ENCODE results near the gene TECPR2. TPM values are rescaled to one million over a fixed set of nuclear protein-coding genes. Genes with fewer than 3 reads are reported as not detected.

The TECPR2 gene
- total and polyA plus RNA-seq, 2 of the 13 experiments (the other 11 are each of a cell fraction or from before 2014, with no cell fraction given): 3.5 to 5.7 TPM

DNA sequence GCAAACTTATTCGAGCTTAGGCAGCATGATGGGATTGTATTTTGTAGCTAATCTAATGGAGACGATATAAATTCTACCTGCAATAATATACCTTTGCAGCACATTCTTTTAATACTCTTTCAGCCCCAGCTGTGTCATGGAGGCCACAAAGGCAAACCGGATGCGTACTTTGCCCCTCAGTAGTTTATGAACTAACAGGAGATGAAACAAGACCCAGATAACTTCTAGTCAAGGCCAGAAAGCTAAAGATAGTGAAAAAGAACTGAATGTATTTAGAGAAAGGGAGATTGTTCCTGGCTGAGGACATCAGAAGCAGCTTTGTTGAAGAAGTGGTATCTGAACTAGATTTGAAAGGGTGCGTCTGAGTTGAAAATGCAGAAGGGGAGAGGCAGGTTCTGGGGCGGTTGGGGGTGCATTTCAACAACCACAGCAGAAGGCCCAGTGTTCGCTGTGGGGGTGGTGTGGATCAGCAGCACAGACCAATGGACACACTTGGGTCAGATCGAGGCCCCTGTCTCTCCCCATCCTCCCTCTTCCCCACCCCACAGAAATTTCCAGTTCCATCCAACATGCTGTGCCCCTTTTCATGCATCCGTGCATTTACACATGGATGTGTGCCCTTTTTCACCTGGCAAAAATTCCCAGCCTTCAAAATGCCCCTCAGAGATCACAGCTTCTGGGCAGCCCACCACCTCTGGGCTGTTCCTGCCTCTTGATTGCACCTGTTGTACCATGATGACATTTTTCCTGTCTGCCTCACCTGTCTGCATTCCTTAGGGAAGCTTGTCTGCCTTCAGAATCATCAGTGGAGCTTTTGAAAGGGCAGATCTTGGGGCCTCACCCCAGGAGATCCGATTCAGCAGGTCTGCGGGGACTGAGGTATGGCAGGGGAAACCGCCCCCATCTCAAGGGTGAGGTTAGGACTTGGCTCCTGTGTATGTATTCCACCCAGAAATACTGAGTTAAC, 41.0 kb upstream of the TECPR2 start (continued):
- no peak for TF ChIP-seq ZNF468 (CRISPR knock-in tag; IDR thresholded peaks at IDR 0.05)
- TF ChIP-seq NFE2L1 (CRISPR knock-in tag; IDR thresholded peaks at IDR 0.05; ENCODE audit: borderline replicate concordance): no peak
- TF ChIP-seq ATF2 (CRISPR knock-in tag; IDR thresholded peaks at IDR 0.05): no peak
- no peak for TF ChIP-seq ZNF556 (CRISPR knock-in tag; IDR thresholded peaks at IDR 0.05; ENCODE audit: borderline replicate concordance)
- TF ChIP-seq ZFP1 (CRISPR knock-in tag; IDR thresholded peaks at IDR 0.05): 0 out of 2 replicates have a peak, but pooled peaks have one; percentile 34
- no peak for TF ChIP-seq ZBTB1 (CRISPR knock-in tag; IDR thresholded peaks at IDR 0.05; ENCODE audit: borderline replicate concordance)
- peak; percentile 13; the same call in 1 of the 2 replicates for TF ChIP-seq IKZF5 (CRISPR knock-in tag; IDR thresholded peaks at IDR 0.05)
- no peak for TF ChIP-seq JDP2 (CRISPR knock-in tag; IDR thresholded peaks at IDR 0.05; ENCODE audit: borderline replicate concordance)
- peak; percentile 82 for TF ChIP-seq PHF21A (CRISPR knock-in tag; IDR thresholded peaks at IDR 0.05)
- TF ChIP-seq SIX4 (CRISPR knock-in tag; IDR thresholded peaks at IDR 0.05): peak; percentile 84
- TF ChIP-seq HINFP (CRISPR knock-in tag; IDR thresholded peaks at IDR 0.05; ENCODE audit: low read depth): 0 out of 2 replicates have a peak, but pooled peaks have one; percentile 15
- TF ChIP-seq TFDP1 (CRISPR knock-in tag; IDR thresholded peaks at IDR 0.05; ENCODE audit: borderline replicate concordance): no peak; the same call in 1 of the 2 replicates
- TF ChIP-seq U2AF1 (optimal IDR thresholded peaks at IDR 0.05; ENCODE audit: low read depth, low read length): no peak
- peak; percentile 57; the same call in 1 of the 2 replicates for TF ChIP-seq AHDC1 (CRISPR knock-in tag; IDR thresholded peaks at IDR 0.05; ENCODE audit: borderline replicate concordance)
- TF ChIP-seq, protein P1, sequence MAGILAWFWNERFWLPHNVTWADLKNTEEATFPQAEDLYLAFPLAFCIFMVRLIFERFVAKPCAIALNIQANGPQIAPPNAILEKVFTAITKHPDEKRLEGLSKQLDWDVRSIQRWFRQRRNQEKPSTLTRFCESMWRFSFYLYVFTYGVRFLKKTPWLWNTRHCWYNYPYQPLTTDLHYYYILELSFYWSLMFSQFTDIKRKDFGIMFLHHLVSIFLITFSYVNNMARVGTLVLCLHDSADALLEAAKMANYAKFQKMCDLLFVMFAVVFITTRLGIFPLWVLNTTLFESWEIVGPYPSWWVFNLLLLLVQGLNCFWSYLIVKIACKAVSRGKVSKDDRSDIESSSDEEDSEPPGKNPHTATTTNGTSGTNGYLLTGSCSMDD (CRISPR knock-in tag; IDR thresholded peaks at IDR 0.05): no peak
